NCI-H128 (cell line): ENCODE data around the gene LRIG2.
A peak's percentile ranks its signal among the peaks of the same experiment; 100 is the strongest.
"Not testable (repeated sequence)": the region's sequence is repeated elsewhere in the genome, so short reads cannot be mapped to it uniquely, and the experiment has no call there.

Experiments
- DNase-seq: peaks from one replicate; lab custom pipeline; 2025; ENCODE audit not compliant: unreplicated experiment; lab: John Stamatoyannopoulos, UW

The LRIG2 gene

GRCh38 chr1:113125517-113125916, 52.5 kb downstream of the LRIG2 start:
- no peak for DNase-seq

- no peak for DNase-seq
Observed at GRCh38 chr1:113126207-113126606, 53.2 kb downstream of the LRIG2 start.

- DNase-seq = no peak
Observed at GRCh38 chr1:113128116-113128515, 55.1 kb downstream of the LRIG2 start.

GRCh38 chr1:113129529-113130185, 56.7 kb downstream of the LRIG2 start:
- no peak for DNase-seq

- no peak for DNase-seq
Observed at GRCh38 chr1:113133038-113133437, 60.0 kb downstream of the LRIG2 start.

GRCh38 chr1:113133759-113134158, 60.8 kb downstream of the LRIG2 start:
- DNase-seq = no peak

GRCh38 chr1:113135460-113135859, 62.5 kb downstream of the LRIG2 start:
- DNase-seq = no peak

- no peak for DNase-seq
Observed at GRCh38 chr1:113136476-113136875, 63.5 kb downstream of the LRIG2 start.

- no peak for DNase-seq
Observed at GRCh38 chr1:113137563-113137962, 64.6 kb downstream of the LRIG2 start.

- DNase-seq = no peak
Observed at GRCh38 chr1:113138778-113139177, 65.8 kb downstream of the LRIG2 start.

- no peak for DNase-seq
Observed at GRCh38 chr1:113140176-113140575, 67.2 kb downstream of the LRIG2 start.

- DNase-seq = peak; percentile 58
Observed at GRCh38 chr1:113140588-113141446, 67.8 kb downstream of the LRIG2 start.

GRCh38 chr1:113141650-113142473, 68.9 kb downstream of the LRIG2 start:
- no peak for DNase-seq

GRCh38 chr1:113142791-113143190, 69.8 kb downstream of the LRIG2 start:
- DNase-seq = no peak

GRCh38 chr1:113146242-113147072, 73.5 kb downstream of the LRIG2 start:
- no peak for DNase-seq

GRCh38 chr1:113147073-113147625, 74.2 kb downstream of the LRIG2 start:
- no peak for DNase-seq

- no peak for DNase-seq
Observed at GRCh38 chr1:113147826-113148225, 74.8 kb downstream of the LRIG2 start.

- not testable (repeated sequence) for DNase-seq
Observed at GRCh38 chr1:113150494-113150893, 77.5 kb downstream of the LRIG2 start.

- no peak for DNase-seq
Observed at GRCh38 chr1:113153116-113153803, 80.3 kb downstream of the LRIG2 start.

- no peak for DNase-seq
Observed at GRCh38 chr1:113156368-113156767, 83.4 kb downstream of the LRIG2 start.
